Astrocyte (in vitro differentiated cells and primary cell): ENCODE measurements around the gene MS4A10. TPM values are rescaled to one million over a fixed set of nuclear protein-coding genes. Genes with fewer than 3 reads are reported as not detected.
A peak's percentile ranks its signal among the peaks of the same experiment; 100 is the strongest.

ENCODE experiments used
- DNase-seq: peaks from one replicate; pipeline ENCODE4 v3.0.0-alpha.2; 2010; ENCODE audit warnings: low read depth
- FAIRE-seq: peaks from 2 replicates; lab custom pipeline; 2011; peaks lifted over from hg19 to GRCh38; lab: Jason Lieb, UNC
- H2AFZ ChIP-seq: 2 replicates; pipeline ENCODE4 v1.6.0; 2012; ENCODE audit warnings: low read depth, low read length, inconsistent platforms
- H3K27ac ChIP-seq: 2 replicates; pipeline ENCODE4 v1.5.1; 2011; ENCODE audit warnings: low read depth, low read length, inconsistent platforms
- H3K27me3 ChIP-seq: 2 replicates; pipeline ENCODE4 v1.6.0; 2011; ENCODE audit warnings: low read length, inconsistent platforms; ENCODE audit not compliant: insufficient read depth
- H3K36me3 ChIP-seq: 2 replicates; pipeline ENCODE4 v1.5.1; 2011; ENCODE audit warnings: low read length, inconsistent platforms; ENCODE audit not compliant: insufficient read depth
- H3K4me1 ChIP-seq: 2 replicates; pipeline ENCODE4 v1.5.1; 2011; ENCODE audit warnings: low read length, inconsistent platforms; ENCODE audit not compliant: insufficient read depth
- H3K4me2 ChIP-seq: 2 replicates; pipeline ENCODE4 v1.6.0; 2012; ENCODE audit warnings: low read length, inconsistent platforms
- H3K4me3 ChIP-seq: 2 replicates; pipeline ENCODE4 v1.5.1; 2011; ENCODE audit warnings: low read depth, mild to moderate bottlenecking, low read length, inconsistent platforms; ENCODE audit not compliant: insufficient read depth
- H3K79me2 ChIP-seq: 2 replicates; pipeline ENCODE4 v1.6.0; 2012; ENCODE audit warnings: mild to moderate bottlenecking, low read length, inconsistent platforms; ENCODE audit not compliant: insufficient read depth
- H3K9ac ChIP-seq: 2 replicates; pipeline ENCODE4 v1.6.0; 2012; ENCODE audit warnings: mild to moderate bottlenecking, low read length, inconsistent platforms
- H3K9me3 ChIP-seq: 2 replicates; pipeline ENCODE4 v1.5.1; 2012; ENCODE audit warnings: low read depth, mild to moderate bottlenecking, low read length, inconsistent platforms; ENCODE audit not compliant: insufficient read depth
- H4K20me1 ChIP-seq: 2 replicates; pipeline ENCODE4 v1.6.0; 2012; ENCODE audit warnings: low read length, inconsistent platforms; ENCODE audit not compliant: insufficient read depth
- H3K27ac Mint-ChIP-seq: one replicate; pipeline ENCODE4 v1.8.0; 2021; ENCODE audit warnings: mild to moderate bottlenecking, mixed read lengths; ENCODE audit not compliant: unreplicated experiment
- H3K27me3 Mint-ChIP-seq: one replicate; pipeline ENCODE4 v1.8.0; 2021; ENCODE audit warnings: low read depth, mixed read lengths; ENCODE audit not compliant: unreplicated experiment
- H3K36me3 Mint-ChIP-seq: one replicate; pipeline ENCODE4 v1.8.0; 2021; ENCODE audit warnings: low read depth, mixed read lengths; ENCODE audit not compliant: unreplicated experiment
- H3K4me1 Mint-ChIP-seq: one replicate; pipeline ENCODE4 v1.8.0; 2021; ENCODE audit warnings: low read depth, mixed read lengths; ENCODE audit not compliant: unreplicated experiment
- H3K4me3 Mint-ChIP-seq: one replicate; pipeline ENCODE4 v1.8.0; 2021; ENCODE audit warnings: mild to moderate bottlenecking, moderate library complexity, mixed read lengths; ENCODE audit not compliant: unreplicated experiment
- H3K9me3 Mint-ChIP-seq: one replicate; pipeline ENCODE4 v1.8.0; 2021; ENCODE audit warnings: mild to moderate bottlenecking, mixed read lengths; ENCODE audit not compliant: unreplicated experiment
- EZH2 ChIP-seq: IDR thresholded peaks from 2 replicates; pipeline ENCODE4 v1.6.1; 2012; ENCODE audit warnings: mild to moderate bottlenecking, low read length, inconsistent platforms; ENCODE audit not compliant: insufficient read depth
- total RNA-seq: library from RNA; stranded (reverse); gene quantifications from 2 replicates; pipeline ENCODE4 v1.2.1, GENCODE V29; 2021
- TF ChIP-seq, protein P1 (sequence below): IDR thresholded peaks from 2 replicates; pipeline ENCODE4 v1.5.1; 2011; ENCODE audit warnings: low read depth, mild to moderate bottlenecking, inconsistent platforms, low read length, moderate library complexity; ENCODE audit not compliant: insufficient read depth

MS4A10 gene
- total RNA-seq, 1 donor from 2014 or later: not detected

GRCh38 chr11:60842668-60843600, 57.8 kb downstream of the MS4A10 start:
- no peak for TF ChIP-seq EZH2
- TF ChIP-seq, protein P1, sequence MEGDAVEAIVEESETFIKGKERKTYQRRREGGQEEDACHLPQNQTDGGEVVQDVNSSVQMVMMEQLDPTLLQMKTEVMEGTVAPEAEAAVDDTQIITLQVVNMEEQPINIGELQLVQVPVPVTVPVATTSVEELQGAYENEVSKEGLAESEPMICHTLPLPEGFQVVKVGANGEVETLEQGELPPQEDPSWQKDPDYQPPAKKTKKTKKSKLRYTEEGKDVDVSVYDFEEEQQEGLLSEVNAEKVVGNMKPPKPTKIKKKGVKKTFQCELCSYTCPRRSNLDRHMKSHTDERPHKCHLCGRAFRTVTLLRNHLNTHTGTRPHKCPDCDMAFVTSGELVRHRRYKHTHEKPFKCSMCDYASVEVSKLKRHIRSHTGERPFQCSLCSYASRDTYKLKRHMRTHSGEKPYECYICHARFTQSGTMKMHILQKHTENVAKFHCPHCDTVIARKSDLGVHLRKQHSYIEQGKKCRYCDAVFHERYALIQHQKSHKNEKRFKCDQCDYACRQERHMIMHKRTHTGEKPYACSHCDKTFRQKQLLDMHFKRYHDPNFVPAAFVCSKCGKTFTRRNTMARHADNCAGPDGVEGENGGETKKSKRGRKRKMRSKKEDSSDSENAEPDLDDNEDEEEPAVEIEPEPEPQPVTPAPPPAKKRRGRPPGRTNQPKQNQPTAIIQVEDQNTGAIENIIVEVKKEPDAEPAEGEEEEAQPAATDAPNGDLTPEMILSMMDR: no peak
- H3K27ac ChIP-seq: peak overlapping the region; percentile 61
- H3K79me2 ChIP-seq: peaks cover 47% of the 10 kb centered on the region
- Mint-ChIP-seq H3K27me3 (peaks cover 2% of the 10 kb centered on the region), H3K27ac (peak overlapping the region; percentile 12), H3K36me3 (peaks cover 2% of the 10 kb centered on the region), H3K4me1 (peaks cover 37% of the 10 kb centered on the region), H3K9me3 (no peaks in the 10 kb centered on the region), H3K4me3 (peak overlapping the region; percentile 93)
- H3K9ac ChIP-seq: peak overlapping the region; percentile 89
- H4K20me1 ChIP-seq: peaks cover 36% of the 10 kb centered on the region
- FAIRE-seq: no peak
- H3K9me3 ChIP-seq: no peaks in the 10 kb centered on the region
- H3K4me3 ChIP-seq: peak overlapping the region; percentile 78
- H2AFZ ChIP-seq: peak overlapping the region; percentile 92
- H3K4me2 ChIP-seq: peak overlapping the region; percentile 97
- no peaks in the 10 kb centered on the region for H3K36me3 ChIP-seq
- H3K27me3 ChIP-seq: peaks cover 7% of the 10 kb centered on the region
- no peak for DNase-seq
- H3K4me1 ChIP-seq: peaks cover 36% of the 10 kb centered on the region

DNA sequence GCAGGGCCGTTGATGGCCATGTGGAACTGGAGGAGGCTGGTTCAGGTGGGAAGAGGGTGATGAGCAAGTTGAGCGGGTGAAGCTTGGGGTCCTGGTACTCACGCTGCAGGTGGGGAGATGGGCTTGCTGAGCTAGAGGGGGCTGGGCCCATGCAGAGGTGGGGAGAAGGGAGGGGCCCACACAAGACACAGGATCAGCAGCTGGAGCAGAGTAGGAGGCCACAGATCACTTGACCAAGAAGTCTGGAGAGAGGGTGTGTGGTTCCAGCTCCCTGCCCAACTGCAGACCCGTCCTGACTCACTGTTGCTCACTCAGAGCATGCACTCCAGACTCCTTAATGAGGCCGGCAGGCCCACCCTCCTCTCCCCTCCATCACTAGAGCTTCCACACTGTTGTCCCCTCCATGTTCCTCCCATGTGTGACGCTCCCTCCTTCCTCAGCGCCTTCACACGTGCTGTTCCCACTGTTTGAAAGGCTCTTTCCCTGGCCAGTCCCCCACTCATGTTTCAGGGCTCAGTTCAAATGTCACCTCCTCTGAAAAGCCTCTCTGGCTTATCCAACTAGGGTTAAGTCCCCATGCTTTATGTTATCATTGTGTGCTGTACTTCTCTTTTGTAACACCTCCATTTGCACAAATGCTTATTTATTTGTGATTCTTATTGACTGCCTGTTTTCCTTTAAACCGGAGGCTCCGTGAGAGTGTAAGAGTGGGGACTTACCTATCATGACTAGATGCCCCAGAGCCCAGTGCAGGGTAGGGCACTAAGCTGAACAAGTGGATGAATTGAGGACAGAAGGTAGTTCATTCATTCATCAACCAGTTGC, 59.1 kb downstream of the MS4A10 start:
- peak overlapping the region; percentile 97 for H3K4me2 ChIP-seq
- peaks cover 42% of the 10 kb centered on the region for H4K20me1 ChIP-seq
- no peak overlapping the region for H2AFZ ChIP-seq
- no peak overlapping the region for H3K27ac Mint-ChIP-seq
- peaks cover 36% of the 10 kb centered on the region for H3K4me1 ChIP-seq
- H3K36me3 ChIP-seq: peaks cover 4% of the 10 kb centered on the region
- no peak overlapping the region for H3K27ac ChIP-seq
- FAIRE-seq (no peak), DNase-seq (peak; percentile 23)
- no peaks in the 10 kb centered on the region for H3K9me3 ChIP-seq
- peaks cover 11% of the 10 kb centered on the region for H3K36me3 Mint-ChIP-seq
- H3K4me1 Mint-ChIP-seq: peaks cover 37% of the 10 kb centered on the region
- peak overlapping the region; percentile 89 for H3K9ac ChIP-seq
- TF ChIP-seq, protein P1: no peak
- H3K79me2 ChIP-seq: peaks cover 47% of the 10 kb centered on the region
- no peaks in the 10 kb centered on the region for H3K27me3 ChIP-seq
- peak overlapping the region; percentile 78 for H3K4me3 ChIP-seq
- H3K27me3 Mint-ChIP-seq: no peaks in the 10 kb centered on the region
- peak overlapping the region; percentile 93 for H3K4me3 Mint-ChIP-seq
- no peaks in the 10 kb centered on the region for H3K9me3 Mint-ChIP-seq
